GM12878 (cell line): ENCODE results near the gene CDH2. TPM values are rescaled to one million over a fixed set of nuclear protein-coding genes. Genes with fewer than 3 reads are reported as not detected.

Experiments
- ATAC-seq: fragments of 200-7000 bp; cut with Tn5 transposase; 3 replicates; pipeline ENCODE4 v1.9.1; 2020; ENCODE audit warnings: mild to moderate bottlenecking, moderate library complexity
- BruUV-seq: library from RNA; stranded (reverse); fragments of 400-500 nt; replicated peaks from 2 replicates; lab custom pipeline; 2021; lab: Mats Ljungman, UMichigan
- CTCF ChIA-PET: fragments of 300-600 bp; sonication (Branson Sonifier 250); formaldehyde crosslinking; extraction: SDS; loops from one replicate; lab custom pipeline; 2021; ENCODE audit warnings: inconsistent platforms; lab: Yijun Ruan, JAX
- POLR2A ChIA-PET: fragments of 350-600 bp; formaldehyde crosslinking; extraction: SDS; loops from one replicate; lab custom pipeline; 2021; ENCODE audit warnings: inconsistent platforms; lab: Charles Lee
- RAD21 ChIA-PET: fragments of 300-600 bp; sonication (Branson Sonifier 250); formaldehyde crosslinking; loops from one replicate; lab custom pipeline; 2023; ENCODE audit warnings: antibody characterized with exemption; ENCODE audit not compliant: unreplicated experiment; lab: Charles Lee
- SMC1A ChIA-PET: fragments of 300-600 bp; sonication (Branson Sonifier 250); formaldehyde crosslinking; loops from one replicate; lab custom pipeline; 2023; ENCODE audit not compliant: unreplicated experiment, uncharacterized antibody; lab: Charles Lee
- DNase-seq: peaks from one replicate; pipeline ENCODE4 v3.0.0-alpha.2; 2011; ENCODE audit warnings: low read depth, low spot score
- FAIRE-seq: peaks from 3 replicates; lab custom pipeline; 2011; peaks lifted over from hg19 to GRCh38; lab: Jason Lieb, UNC
- H2AFZ ChIP-seq: 2 replicates; pipeline ENCODE4 v1.6.0; 2011; ENCODE audit warnings: low read depth, low read length, control low read depth; ENCODE audit not compliant: control insufficient read depth
- H3K27ac ChIP-seq: 2 replicates; pipeline ENCODE4 v1.5.1; 2011; ENCODE audit warnings: control low read depth; ENCODE audit not compliant: control insufficient read depth, insufficient read depth
- H3K27me3 ChIP-seq, 2 experiments: replicated peaks in 1 of 2; 2 replicates each; pipeline versions ENCODE4 v1.6.0 to v1.6.1; 2011; ENCODE audit warnings: low read length in 1 of 2; ENCODE audit not compliant: control insufficient read depth in 2 of 2, insufficient read depth in 2 of 2
- H3K36me3 ChIP-seq, 2 experiments: 2 replicates each; pipeline ENCODE4 v1.5.1; 2011; ENCODE audit warnings: low read length in 1 of 2; ENCODE audit not compliant: control insufficient read depth in 2 of 2, insufficient read depth in 2 of 2
- H3K4me1 ChIP-seq: 2 replicates; pipeline ENCODE4 v1.6.1; 2011; ENCODE audit warnings: mild to moderate bottlenecking, low read length, moderate library complexity, mixed read lengths; ENCODE audit not compliant: control insufficient read depth, insufficient read depth
- H3K4me2 ChIP-seq: 2 replicates; pipeline ENCODE4 v1.6.0; 2011; ENCODE audit warnings: control low read depth; ENCODE audit not compliant: control insufficient read depth, insufficient read depth
- H3K4me3 ChIP-seq: fragments of 200-600 bp; sonication (generic); 2 replicates; pipeline ENCODE4 v1.5.1; 2016
- H3K79me2 ChIP-seq: 2 replicates; pipeline ENCODE4 v1.6.0; 2011; ENCODE audit warnings: low read length; ENCODE audit not compliant: control insufficient read depth, insufficient read depth
- H3K9ac ChIP-seq: 2 replicates; pipeline ENCODE4 v1.8.0; 2011; ENCODE audit warnings: low read length, control low read depth, mixed read lengths; ENCODE audit not compliant: control insufficient read depth, insufficient read depth
- H3K9me3 ChIP-seq: replicated peaks from 3 replicates; pipeline ENCODE4 v1.5.1; 2011; ENCODE audit warnings: mild to moderate bottlenecking, low read length; ENCODE audit not compliant: control insufficient read depth, insufficient read depth
- H4K20me1 ChIP-seq: 2 replicates; pipeline ENCODE4 v1.6.0; 2011; ENCODE audit not compliant: control insufficient read depth, insufficient read depth
- BACH1 ChIP-seq: fragments of 450-650 bp; IDR thresholded peaks from 2 replicates; pipeline ENCODE4 v1.6.1; 2017; ENCODE audit warnings: mild to moderate bottlenecking, borderline replicate concordance
- CREM ChIP-seq: IDR thresholded peaks from 2 replicates; pipeline ENCODE4 v1.6.1; 2014; ENCODE audit warnings: antibody characterized with exemption, low read depth
- E4F1 ChIP-seq: fragments of 450-650 bp; IDR thresholded peaks from 2 replicates; pipeline ENCODE4 v1.6.1; 2018; ENCODE audit warnings: borderline replicate concordance, mild to moderate bottlenecking; ENCODE audit not compliant: partially characterized antibody
- EP300 ChIP-seq, 2 experiments: fragments of 150-350 bp in 1 of 2; IDR thresholded peaks; 2 replicates each; pipeline ENCODE4 v1.6.1; 2011 to 2012; ENCODE audit warnings: low read depth in 2 of 2, low read length in 2 of 2, borderline replicate concordance in 1 of 2, improper control_type of control experiment in 1 of 2, inconsistent platforms in 1 of 2; ENCODE audit not compliant: control insufficient read depth in 1 of 2
- ETV6 ChIP-seq, 2 experiments: fragments of 450-650 bp in 1 of 2; IDR thresholded peaks in 1 of 2; conservative IDR thresholded peaks in 1 of 2; 2 replicates each; pipeline ENCODE4 v1.6.1; 2014; ENCODE audit warnings: antibody characterized with exemption in 1 of 2, borderline replicate concordance in 1 of 2, low read depth in 1 of 2, mild to moderate bottlenecking in 1 of 2, moderate library complexity in 1 of 2
- IKZF1 ChIP-seq: fragments of 450-650 bp; conservative IDR thresholded peaks from 2 replicates; pipeline ENCODE4 v1.6.1; 2017; ENCODE audit warnings: antibody characterized with exemption, mild to moderate bottlenecking
- PAX8 ChIP-seq: fragments of 450-650 bp; IDR thresholded peaks from 2 replicates; pipeline ENCODE4 v1.6.1; 2017; ENCODE audit warnings: mild to moderate bottlenecking, moderate library complexity
- TCF12 ChIP-seq: IDR thresholded peaks from 2 replicates; pipeline ENCODE4 v1.6.1; 2011; ENCODE audit warnings: low read depth, mild to moderate bottlenecking, low read length
- TCF7 ChIP-seq: IDR thresholded peaks from 2 replicates; pipeline ENCODE4 v1.6.1; 2014; ENCODE audit warnings: antibody characterized with exemption, borderline replicate concordance
- ZBTB33 ChIP-seq: fragments of 450-650 bp; IDR thresholded peaks from 2 replicates; pipeline ENCODE4 v1.6.1; 2017; ENCODE audit warnings: mild to moderate bottlenecking
- WGBS: methylation state at CpG from one replicate; pipeline ENCODE4 v1.1.6; 2016; ENCODE audit warnings: low lambda C conversion rate; ENCODE audit not compliant: insufficient replicate concordance, insufficient coverage; ENCODE audit errors: missing lambda C conversion rate; 5-methylcytosine and 5-hydroxymethylcytosine counted together
- in situ Hi-C: fragments of 300-500 bp; cut with MboI; formaldehyde crosslinking; loops from 9 replicates; pipeline ENCODE4 v1.14.3; 2018; ENCODE audit warnings: mixed read lengths
- intact Hi-C: fragments of 100-400 bp; cut with micrococcal nuclease; formaldehyde crosslinking; loops from one replicate; pipeline ENCODE4 v1.14.2; 2022; ENCODE audit not compliant: unreplicated experiment
- polyA plus RNA-seq, 11 experiments: library from polyadenylated mRNA; depleted of rRNA in 4 of 11; unstranded in 6 of 11; stranded (reverse) in 5 of 11; fragments of >200 nt; fragmentation: Nextera tagmentation in 4 of 11; fragmentation: Illumina TruSeq in 1 of 11; extraction: Ambion mirVana in 4 of 11; extraction: Trizol in 1 of 11; gene quantifications; 1 replicate in 1 of 11; 2 replicates in 10 of 11; pipeline versions ENCODE4 v1.2.1 to v1.2.3, GENCODE V29; 2011 to 2016; ENCODE audit warnings: inconsistent platforms in 2 of 11, missing spikeins in 2 of 11, low read depth in 1 of 11
- total RNA-seq, 4 experiments: library from RNA; depleted of rRNA in 3 of 4; stranded (reverse); fragments of >200 nt in 3 of 4; fragmentation: Illumina TruSeq in 1 of 4; extraction: Trizol in 1 of 4; gene quantifications; 2 replicates each; pipeline versions ENCODE4 v1.2.1 to v1.2.3, GENCODE V29; 2013 to 2021

Gene CDH2
- total and polyA plus RNA-seq, 10 of the 15 experiments (the other 5 are each of a cell fraction or from before 2014, with no cell fraction given), result 0.01 to 0.25 (median 0.06) TPM; not detected in 4

GRCh38 chr18:28036488-28036887 is 140.4 kb downstream of the CDH2 start:
- Histone ChIP-seq H3K9ac (no peak overlapping the region), H3K36me3 (no peaks in the 10 kb centered on the region), H3K4me3 (no peak overlapping the region), H4K20me1 (no peaks in the 10 kb centered on the region), H3K79me2 (no peaks in the 10 kb centered on the region), H3K9me3 (no peaks in the 10 kb centered on the region), H2AFZ (no peak overlapping the region), H3K27ac (no peak overlapping the region), H3K4me1 (no peaks in the 10 kb centered on the region), H3K4me2 (no peak overlapping the region), H3K27me3 (no peaks in the 10 kb centered on the region)
- RAD21 ChIA-PET, result no interaction called here
- in situ Hi-C loops, result no loop called here
- 36% methylated on average over 5 of the region's 5 CpGs for WGBS
- CTCF ChIA-PET, result no interaction called here
- intact Hi-C loops, result no loop called here
- POLR2A ChIA-PET, result no interaction called here
- BruUV-seq, result no TSS peak
- no peak for DNase-seq
- FAIRE-seq, result no peak
- TF ChIP-seq IKZF1 (no peak), CREM (no peak), TCF7 (no peak), EP300 (IDR thresholded peaks at IDR 0.05; ENCODE audit: borderline replicate concordance in 1 of 2, control insufficient read depth in 1 of 2, low read depth in 2 of 2, low read length in 2 of 2) (no peak)
- no peak for ATAC-seq
- SMC1A ChIA-PET, result interaction anchor here (1.0 kb wide), 1 partner anchor 221 kb away, joined by 3 read pairs; no protein-coding TSS in a partner anchor

- H3K36me3 ChIP-seq, result no peaks in the 10 kb centered on the region
- CTCF ChIA-PET, result no interaction called here
- no peaks in the 10 kb centered on the region for H3K4me1 ChIP-seq
- no peaks in the 10 kb centered on the region for H3K9me3 ChIP-seq
- H2AFZ ChIP-seq, result no peak overlapping the region
- DNase-seq (no peak), ATAC-seq (no peak), FAIRE-seq (no peak)
- intact Hi-C loops, result no loop called here
- BruUV-seq, result no TSS peak
- in situ Hi-C loops, result no loop called here
- RAD21 ChIA-PET, result no interaction called here
- WGBS, result 10% methylated on average over 5 of the region's 5 CpGs
- no peaks in the 10 kb centered on the region for H3K79me2 ChIP-seq
- SMC1A ChIA-PET, result no interaction called here
- no peak overlapping the region for H3K4me3 ChIP-seq
- H3K4me2 ChIP-seq, result no peak overlapping the region
- POLR2A ChIA-PET, result no interaction called here
- H4K20me1 ChIP-seq, result no peaks in the 10 kb centered on the region
- TF ChIP-seq BACH1 (no peak), PAX8 (no peak), ZBTB33 (no peak), ETV6 (conservative IDR thresholded peaks at IDR 0.05 in 1 of 2, IDR thresholded peaks at IDR 0.05 in 1 of 2; ENCODE audit: borderline replicate concordance in 1 of 2, low read depth in 1 of 2) (no peak), TCF12 (no peak), E4F1 (no peak)
- no peak overlapping the region for H3K27ac ChIP-seq
- H3K9ac ChIP-seq, result no peak overlapping the region
- no peaks in the 10 kb centered on the region for H3K27me3 ChIP-seq
These were observed 142.4 kb downstream of the CDH2 start for GRCh38 chr18:28034567-28034966.
